HEK293T (cell line): ENCODE measurements around the gene HSD3B7.

Experiments
- ARNT ChIP-seq: fragments of 450-650 bp; IDR thresholded peaks from 2 replicates; pipeline ENCODE4 v1.6.1; 2017; ENCODE audit warnings: mild to moderate bottlenecking
- BHLHE40 ChIP-seq: fragments of 450-650 bp; IDR thresholded peaks from 2 replicates; pipeline ENCODE4 v1.6.1; 2016; ENCODE audit warnings: mild to moderate bottlenecking, moderate library complexity, borderline replicate concordance
- ELF4 ChIP-seq: fragments of 450-650 bp; IDR thresholded peaks from 2 replicates; pipeline ENCODE4 v1.6.1; 2017; ENCODE audit warnings: antibody characterized with exemption
- FOXA1 ChIP-seq: fragments of 450-650 bp; IDR thresholded peaks from 2 replicates; pipeline ENCODE4 v1.6.1; 2016; ENCODE audit warnings: mild to moderate bottlenecking
- FOXK2 ChIP-seq: fragments of 450-650 bp; IDR thresholded peaks from 2 replicates; pipeline ENCODE4 v1.6.1; 2016; ENCODE audit warnings: mild to moderate bottlenecking
- FOXM1 ChIP-seq: fragments of 450-650 bp; IDR thresholded peaks from 2 replicates; pipeline ENCODE4 v1.6.1; 2017; ENCODE audit warnings: mild to moderate bottlenecking, borderline replicate concordance
- HDGF ChIP-seq: fragments of 450-650 bp; IDR thresholded peaks from 2 replicates; pipeline ENCODE4 v1.6.1; 2017; ENCODE audit warnings: antibody characterized with exemption, borderline replicate concordance
- NFRKB ChIP-seq: fragments of 450-650 bp; IDR thresholded peaks from 2 replicates; pipeline ENCODE4 v1.6.1; 2016; ENCODE audit warnings: mild to moderate bottlenecking, moderate library complexity
- PKNOX1 ChIP-seq: fragments of 450-650 bp; IDR thresholded peaks from 2 replicates; pipeline ENCODE4 v1.6.1; 2016
- SP1 ChIP-seq: fragments of 450-650 bp; IDR thresholded peaks from 2 replicates; pipeline ENCODE4 v1.6.1; 2017
- SUZ12 ChIP-seq: fragments of 450-650 bp; IDR thresholded peaks from 2 replicates; pipeline ENCODE4 v1.6.1; 2016; ENCODE audit warnings: mild to moderate bottlenecking
- TARDBP ChIP-seq: fragments of 450-650 bp; IDR thresholded peaks from 2 replicates; pipeline ENCODE4 v1.6.1; 2016
- ZNF384 ChIP-seq: fragments of 450-650 bp; IDR thresholded peaks from 2 replicates; pipeline ENCODE4 v1.6.1; 2016

GRCh38 chr16:30992931-30993816 lies 8.2 kb downstream of the HSD3B7 start:
- no peak for TF ChIP-seq PKNOX1
- no peak for TF ChIP-seq TARDBP
- TF ChIP-seq ELF4 = no peak
- TF ChIP-seq SUZ12 = no peak
- TF ChIP-seq SP1 = no peak
- TF ChIP-seq BHLHE40 = no peak
- no peak for TF ChIP-seq FOXA1
- TF ChIP-seq NFRKB = no peak
- TF ChIP-seq FOXM1 = no peak
- TF ChIP-seq ARNT = no peak
- no peak for TF ChIP-seq HDGF
- TF ChIP-seq FOXK2 = no peak
- TF ChIP-seq ZNF384 = no peak
